Stimulated activated CD4-positive, alpha-beta T cell treated with anti-CD3 and anti-CD28 coated beads, Interleukin-15, amount 100 ng/mL, for 48 hours (primary cell): Measurements from ENCODE around the gene RABEP1.
"Not testable (repeated sequence)": the region's sequence is repeated elsewhere in the genome, so short reads cannot be mapped to it uniquely, and the experiment has no call there.

Source experiments
- DNase-seq, 2 donors: peaks; one replicate each; pipeline ENCODE4 v3.0.0-alpha.2; 2020; ENCODE audit warnings: low read depth in 2 of 2

RABEP1 gene

GRCh38 chr17:5281814-5282641, at the start of gene RABEP1:
Gene RABEP1, plus strand, starts transcription at chr17:5282284. Its CDS starts 203 bp downstream, at chr17:5282487.
- DNase-seq, result peak; percentile 88

GRCh38 chr17:5233492-5233891, 48.6 kb upstream of the RABEP1 start:
- DNase-seq, result not testable (repeated sequence)

- DNase-seq, result no peak
Measured at GRCh38 chr17:5234645-5235576, 47.2 kb upstream of the RABEP1 start, which contains the start of gene SCIMP. Gene SCIMP, minus strand, starts transcription at chr17:5234860. Its CDS starts 105 bp downstream, at chr17:5234755.

GRCh38 chr17:5236938-5237540, 45.0 kb upstream of the RABEP1 start:
- DNase-seq, result no peak

- peak; percentile 16 to 41 for DNase-seq
Measured at GRCh38 chr17:5237541-5238016, 44.5 kb upstream of the RABEP1 start.

- DNase-seq, result no peak
Measured at GRCh38 chr17:5238333-5238732, 43.8 kb upstream of the RABEP1 start.

- not testable (repeated sequence) for DNase-seq
Measured at GRCh38 chr17:5239769-5240168, 42.3 kb upstream of the RABEP1 start.

GRCh38 chr17:5241861-5242671, 40.0 kb upstream of the RABEP1 start:
- no peak for DNase-seq

GRCh38 chr17:5247621-5248020, 34.5 kb upstream of the RABEP1 start:
- DNase-seq, result no peak

- no peak for DNase-seq
Measured at GRCh38 chr17:5248821-5249479, 33.1 kb upstream of the RABEP1 start.

- DNase-seq, result peak; percentile 36 to 54
Measured at GRCh38 chr17:5249615-5250014, 32.5 kb upstream of the RABEP1 start.

- no peak for DNase-seq
Measured at GRCh38 chr17:5254414-5254813, 27.7 kb upstream of the RABEP1 start.

- no peak for DNase-seq
Measured at GRCh38 chr17:5254903-5255521, 27.1 kb upstream of the RABEP1 start.

- no peak for DNase-seq
Measured at GRCh38 chr17:5257124-5257523, 25.0 kb upstream of the RABEP1 start.

- DNase-seq, result no peak
Measured at GRCh38 chr17:5260542-5260941, 21.5 kb upstream of the RABEP1 start.

GRCh38 chr17:5262416-5262991, 19.6 kb upstream of the RABEP1 start:
- no peak for DNase-seq

GRCh38 chr17:5263441-5263840, 18.6 kb upstream of the RABEP1 start:
- no peak for DNase-seq

GRCh38 chr17:5264893-5265292, 17.2 kb upstream of the RABEP1 start:
- no peak for DNase-seq

GRCh38 chr17:5269241-5269960, 12.7 kb upstream of the RABEP1 start:
- no peak for DNase-seq
